Cardiac muscle cell (in vitro differentiated cells and primary cell): ENCODE results near the gene SLC37A1. TPM values are rescaled to one million over a fixed set of nuclear protein-coding genes. Genes with fewer than 3 reads are reported as not detected.
A peak's percentile ranks its signal among the peaks of the same experiment; 100 is the strongest.

Source experiments
- DNase-seq, 2 donors: peaks; one replicate each; pipeline versions ENCODE4 v3.0.0 to v3.0.0-alpha.2; 2010 to 2017; ENCODE audit warnings: low read depth in 1 of 2, low spot score in 1 of 2
- H3K27ac ChIP-seq: fragments of 200-600 bp; sonication (generic); 2 replicates; pipeline ENCODE4 v1.5.1; 2016
- H3K27me3 ChIP-seq: fragments of 200-600 bp; sonication (generic); 2 replicates; pipeline ENCODE4 v1.6.0; 2016; ENCODE audit warnings: control low read depth
- H3K36me3 ChIP-seq: fragments of 200-600 bp; sonication (generic); 2 replicates; pipeline ENCODE4 v1.5.1; 2016; ENCODE audit warnings: control low read depth
- H3K4me1 ChIP-seq: fragments of 200-600 bp; sonication (generic); 2 replicates; pipeline ENCODE4 v1.8.1; 2017; ENCODE audit warnings: low read depth, mild to moderate bottlenecking, mixed run types
- H3K4me3 ChIP-seq: fragments of 200-600 bp; sonication (generic); 2 replicates; pipeline ENCODE4 v1.5.1; 2016; ENCODE audit warnings: mild to moderate bottlenecking
- H3K9me3 ChIP-seq: fragments of 200-600 bp; sonication (generic); 2 replicates; pipeline ENCODE4 v1.5.1; 2017; ENCODE audit warnings: low read depth, mild to moderate bottlenecking, control low read depth
- polyA plus RNA-seq: library from polyadenylated mRNA; unstranded; fragments of >200 nt; fragmentation: Nextera tagmentation; extraction: Ambion mirVana; gene quantifications from 2 replicates; pipeline ENCODE4 v1.2.1, GENCODE V29; 2016
- total RNA-seq: library from RNA; depleted of rRNA; stranded (reverse); fragments of >200 nt; gene quantifications from 2 replicates; pipeline ENCODE4 v1.2.3, GENCODE V29; 2016
- TF ChIP-seq, protein P1 (sequence below): IDR thresholded peaks from 2 replicates; pipeline ENCODE4 v1.5.1; 2012; ENCODE audit warnings: low read depth, mild to moderate bottlenecking, low read length

The SLC37A1 gene
- total and polyA plus RNA-seq, 2 experiments from 2014 or later, result 3.5 to 8.4 TPM

DNA sequence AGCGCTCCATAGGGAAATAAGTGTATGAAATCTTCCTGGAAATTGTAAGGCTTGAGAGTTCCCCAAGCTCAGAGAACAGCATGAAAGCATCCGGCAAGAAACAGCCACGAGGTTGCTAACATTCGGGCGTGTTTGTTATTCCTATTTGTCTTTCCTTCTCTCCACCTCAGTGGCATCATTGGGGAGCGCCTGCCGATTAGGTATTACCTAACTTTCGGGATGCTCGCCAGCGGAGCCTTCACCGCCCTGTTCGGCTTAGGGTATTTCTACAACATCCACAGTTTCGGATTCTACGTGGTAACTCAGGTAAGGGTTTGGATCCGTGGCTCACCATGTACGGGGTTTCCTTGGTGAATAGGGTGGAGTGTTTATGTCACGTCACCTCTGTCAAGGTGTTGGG, 25.7 kb downstream of the SLC37A1 start:
- H3K36me3 ChIP-seq, result no peaks in the 10 kb centered on the region
- TF ChIP-seq, protein P1, sequence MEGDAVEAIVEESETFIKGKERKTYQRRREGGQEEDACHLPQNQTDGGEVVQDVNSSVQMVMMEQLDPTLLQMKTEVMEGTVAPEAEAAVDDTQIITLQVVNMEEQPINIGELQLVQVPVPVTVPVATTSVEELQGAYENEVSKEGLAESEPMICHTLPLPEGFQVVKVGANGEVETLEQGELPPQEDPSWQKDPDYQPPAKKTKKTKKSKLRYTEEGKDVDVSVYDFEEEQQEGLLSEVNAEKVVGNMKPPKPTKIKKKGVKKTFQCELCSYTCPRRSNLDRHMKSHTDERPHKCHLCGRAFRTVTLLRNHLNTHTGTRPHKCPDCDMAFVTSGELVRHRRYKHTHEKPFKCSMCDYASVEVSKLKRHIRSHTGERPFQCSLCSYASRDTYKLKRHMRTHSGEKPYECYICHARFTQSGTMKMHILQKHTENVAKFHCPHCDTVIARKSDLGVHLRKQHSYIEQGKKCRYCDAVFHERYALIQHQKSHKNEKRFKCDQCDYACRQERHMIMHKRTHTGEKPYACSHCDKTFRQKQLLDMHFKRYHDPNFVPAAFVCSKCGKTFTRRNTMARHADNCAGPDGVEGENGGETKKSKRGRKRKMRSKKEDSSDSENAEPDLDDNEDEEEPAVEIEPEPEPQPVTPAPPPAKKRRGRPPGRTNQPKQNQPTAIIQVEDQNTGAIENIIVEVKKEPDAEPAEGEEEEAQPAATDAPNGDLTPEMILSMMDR, result no peak
- no peak overlapping the region for H3K4me3 ChIP-seq
- no peaks in the 10 kb centered on the region for H3K9me3 ChIP-seq
- H3K4me1 ChIP-seq, result no peaks in the 10 kb centered on the region
- H3K27me3 ChIP-seq, result no peaks in the 10 kb centered on the region
- H3K27ac ChIP-seq, result no peak overlapping the region
- DNase-seq, result no peak

GRCh38 chr21:42539931-42540343, 26.3 kb downstream of the SLC37A1 start:
- TF ChIP-seq, protein P1, result peak; percentile 12
- no peak overlapping the region for H3K27ac ChIP-seq
- no peak overlapping the region for H3K4me3 ChIP-seq
- no peaks in the 10 kb centered on the region for H3K36me3 ChIP-seq
- H3K9me3 ChIP-seq, result no peaks in the 10 kb centered on the region
- DNase-seq, result peak in 1 of 2 donors; percentile 38
- H3K4me1 ChIP-seq, result no peaks in the 10 kb centered on the region
- H3K27me3 ChIP-seq, result no peaks in the 10 kb centered on the region

GRCh38 chr21:42540396-42540795, 26.7 kb downstream of the SLC37A1 start:
- no peaks in the 10 kb centered on the region for H3K27me3 ChIP-seq
- H3K36me3 ChIP-seq, result no peaks in the 10 kb centered on the region
- DNase-seq, result no peak
- H3K27ac ChIP-seq, result no peak overlapping the region
- TF ChIP-seq, protein P1, result no peak
- H3K9me3 ChIP-seq, result no peaks in the 10 kb centered on the region
- H3K4me3 ChIP-seq, result no peak overlapping the region
- H3K4me1 ChIP-seq, result no peaks in the 10 kb centered on the region

DNA sequence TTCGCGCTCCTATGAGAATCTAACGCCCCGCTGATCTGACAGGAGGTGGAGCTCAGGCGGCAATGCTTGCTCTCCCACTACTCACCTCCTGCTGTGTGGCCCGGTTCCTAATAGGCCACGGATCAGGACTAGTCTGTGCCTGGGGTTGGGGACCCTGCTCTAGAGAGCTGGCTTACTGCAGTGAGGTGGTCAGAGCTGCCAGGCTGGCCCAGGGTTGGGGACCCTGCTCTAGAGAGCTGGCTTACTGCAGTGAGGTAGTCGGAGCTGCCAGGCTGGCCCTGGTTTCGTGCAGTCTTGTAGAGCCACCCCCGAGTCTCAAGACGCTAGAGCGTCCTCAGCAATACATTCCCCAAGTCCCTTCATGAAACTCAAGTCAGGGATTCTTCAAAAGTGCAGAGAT, 27.5 kb downstream of the SLC37A1 start:
- no peak overlapping the region for H3K27ac ChIP-seq
- no peaks in the 10 kb centered on the region for H3K9me3 ChIP-seq
- no peak for DNase-seq
- no peaks in the 10 kb centered on the region for H3K27me3 ChIP-seq
- no peaks in the 10 kb centered on the region for H3K4me1 ChIP-seq
- H3K4me3 ChIP-seq, result no peak overlapping the region
- H3K36me3 ChIP-seq, result no peaks in the 10 kb centered on the region
- TF ChIP-seq, protein P1, result no peak

GRCh38 chr21:42541618-42542017, 28.0 kb downstream of the SLC37A1 start:
- no peaks in the 10 kb centered on the region for H3K36me3 ChIP-seq
- no peak for DNase-seq
- no peaks in the 10 kb centered on the region for H3K9me3 ChIP-seq
- no peaks in the 10 kb centered on the region for H3K27me3 ChIP-seq
- no peak overlapping the region for H3K4me3 ChIP-seq
- H3K27ac ChIP-seq, result no peak overlapping the region
- TF ChIP-seq, protein P1, result no peak
- no peaks in the 10 kb centered on the region for H3K4me1 ChIP-seq

GRCh38 chr21:42542196-42542595, 28.5 kb downstream of the SLC37A1 start:
- H3K4me1 ChIP-seq, result no peaks in the 10 kb centered on the region
- TF ChIP-seq, protein P1, result no peak
- no peak overlapping the region for H3K4me3 ChIP-seq

More at GRCh38 chr21:42542196-42542595, 28.5 kb downstream of the SLC37A1 start:
- no peak for DNase-seq
- Histone ChIP-seq H3K27me3 (no peaks in the 10 kb centered on the region), H3K9me3 (no peaks in the 10 kb centered on the region), H3K27ac (no peak overlapping the region), H3K36me3 (no peaks in the 10 kb centered on the region)
